Activated CD4-positive, alpha-beta T cell treated with anti-CD3 and anti-CD28 coated beads for 36 hours (primary cell): Measurements from ENCODE around the gene ZSWIM9. TPM values are rescaled to one million over a fixed set of nuclear protein-coding genes. Genes with fewer than 3 reads are reported as not detected.
A peak's percentile ranks its signal among the peaks of the same experiment; 100 is the strongest.

Experiments
- ATAC-seq: fragments of 200-7000 bp; cut with Tn5 transposase; one replicate; pipeline ENCODE4 v1.10.0; 2021; ENCODE audit warnings: mild to moderate bottlenecking, moderate library complexity
- CTCF ChIA-PET: fragments of 350-600 bp; sonication (Branson Sonifier 250); formaldehyde crosslinking; loops from one replicate; lab custom pipeline; 2021; ENCODE audit warnings: antibody characterized with exemption; lab: Charles Lee
- POLR2A ChIA-PET: fragments of 350-600 bp; sonication (Branson Sonifier 250); formaldehyde crosslinking; loops from one replicate; lab custom pipeline; 2021; ENCODE audit warnings: antibody characterized with exemption, inconsistent platforms; lab: Charles Lee
- DNase-seq: peaks from one replicate; pipeline ENCODE4 v3.0.0-alpha.2; 2020
- H3K27ac Mint-ChIP-seq: one replicate; pipeline ENCODE4 v1.8.0; 2021; ENCODE audit warnings: mixed read lengths
- H3K27me3 Mint-ChIP-seq: one replicate; pipeline ENCODE4 v1.8.0; 2021; ENCODE audit warnings: mixed read lengths
- H3K36me3 Mint-ChIP-seq: one replicate; pipeline ENCODE4 v1.8.0; 2021; ENCODE audit warnings: low read depth, mixed read lengths
- H3K4me1 Mint-ChIP-seq: one replicate; pipeline ENCODE4 v1.8.0; 2021; ENCODE audit warnings: mixed read lengths
- H3K4me3 Mint-ChIP-seq: one replicate; pipeline ENCODE4 v1.8.0; 2021; ENCODE audit warnings: mild to moderate bottlenecking, moderate library complexity, mixed read lengths
- H3K9me3 Mint-ChIP-seq: one replicate; pipeline ENCODE4 v1.8.0; 2021; ENCODE audit warnings: low read depth, mixed read lengths
- intact Hi-C, 2 experiments: fragments of 100-400 bp; cut with DNase I in 1 of 2; cut with micrococcal nuclease in 1 of 2; formaldehyde crosslinking; loops; one replicate each; pipeline versions ENCODE4 v1.14.2 to v1.15.1; 2022 to 2024; cut with DNase I, micrococcal nuclease
- total RNA-seq, 2 experiments: library from RNA; stranded (reverse); gene quantifications; one replicate each; pipeline ENCODE4 v1.2.3, GENCODE V29; 2021

The ZSWIM9 gene
- total RNA-seq: 10 to 100 TPM in 1 of 2 experiments, 1 to 10 TPM in 1; 7.4 to 10.9 TPM

- POLR2A ChIA-PET: interaction anchor here (0.6 to 1.4 kb wide), 4 partner anchors 34 to 559 kb away, joined by 3 to 12 read pairs (median 8); partner anchors contain the start of gene PLA2G4C
- Mint-ChIP-seq H3K4me3 (peak within 1 kb of the TSS; percentile 79), H3K27ac (peak within 1 kb of the TSS; percentile 95), H3K4me1 (peaks cover 30% of the 10 kb centered on the region), H3K36me3 (peaks cover 33% of the 10 kb centered on the region), H3K27me3 (no peaks in the 10 kb centered on the region), H3K9me3 (no peaks in the 10 kb centered on the region)
- intact Hi-C loops: loop anchor here (1.0 to 10.0 kb wide), 18 partner anchors 33 to 915 kb away; partner anchors contain the start of genes CARD8 (in 1 of the 2), CYTH2 (in 1 of the 2), DHX34 (in 1 of the 2) and GRWD1 (in 1 of the 2)
- CTCF ChIA-PET: interaction anchor here (0.5 kb wide), 1 partner anchor 86 kb away, joined by 3 read pairs; the partner anchor contains the start of gene CARD8
- ATAC-seq (peak; percentile 90), DNase-seq (peak; percentile 96)
Observed at GRCh38 chr19:48169939-48170803, at the start of gene ZSWIM9, which contains the start of gene LIG1. Gene ZSWIM9 (plus strand): TSS chr19:48170680. CDS start chr19:48171803, 1,123 bp downstream. Gene LIG1 (minus strand): TSS chr19:48170344. CDS start chr19:48165566, 4,778 bp downstream.

GRCh38 chr19:48121066-48121465 lies 49.4 kb upstream of the ZSWIM9 start:
- ChIA-PET CTCF (interaction anchor here (1.3 kb wide), 1 partner anchor 19 kb away, joined by 3 read pairs; no protein-coding TSS in a partner anchor), POLR2A (no interaction called here)
- DNase-seq: no peak
- Mint-ChIP-seq H3K4me1 (peaks cover 24% of the 10 kb centered on the region), H3K4me3 (no peak overlapping the region), H3K27me3 (no peaks in the 10 kb centered on the region), H3K36me3 (peaks cover 59% of the 10 kb centered on the region), H3K27ac (no peak overlapping the region), H3K9me3 (no peaks in the 10 kb centered on the region)
- ATAC-seq: no peak
- intact Hi-C loops: no loop called here

- DNase-seq (peak; percentile 43), ATAC-seq (peak; percentile 51)
- intact Hi-C loops: no loop called here
- ChIA-PET POLR2A (interaction anchor here (1.3 kb wide), 1 partner anchor 12 kb away, joined by 5 read pairs; the partner anchor contains the start of gene PLA2G4C), CTCF (no interaction called here)
- Mint-ChIP-seq H3K4me3 (no peak overlapping the region), H3K4me1 (peaks cover 24% of the 10 kb centered on the region), H3K36me3 (peaks cover 63% of the 10 kb centered on the region), H3K9me3 (no peaks in the 10 kb centered on the region), H3K27me3 (no peaks in the 10 kb centered on the region), H3K27ac (peak overlapping the region; percentile 70)
Observed at GRCh38 chr19:48121909-48122371, 48.5 kb upstream of the ZSWIM9 start.

DNA sequence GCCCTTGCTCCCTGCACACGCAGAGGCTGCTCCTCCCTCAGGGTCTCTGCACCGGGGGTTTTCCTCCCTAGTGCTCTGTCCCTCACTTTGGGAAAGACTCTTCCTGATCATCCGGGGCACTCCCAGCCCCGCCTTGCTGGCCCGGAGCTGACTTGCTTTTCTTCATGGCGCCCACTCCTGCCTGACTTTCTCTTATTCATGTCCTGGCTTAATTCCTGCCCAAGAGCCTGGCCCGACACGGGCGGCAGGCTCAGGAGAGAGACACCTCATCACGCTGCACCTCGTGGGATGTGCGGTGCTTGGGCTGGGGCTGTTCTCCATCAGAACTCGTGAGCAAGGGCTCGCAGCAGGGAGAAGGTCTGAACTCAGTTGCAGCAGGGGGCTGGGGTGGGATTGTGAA lies 48.1 kb upstream of the ZSWIM9 start:
- no peak overlapping the region for H3K4me3 Mint-ChIP-seq
- POLR2A ChIA-PET: interaction anchor here (0.6 to 1.3 kb wide), 2 partner anchors 12 to 39 kb away, joined by 5 read pairs; partner anchors contain the start of gene PLA2G4C
- CTCF ChIA-PET: no interaction called here
- H3K4me1 Mint-ChIP-seq: peaks cover 24% of the 10 kb centered on the region
- intact Hi-C loops: no loop called here
- no peak for ATAC-seq
- H3K27ac Mint-ChIP-seq: peak overlapping the region; percentile 70
- H3K9me3 Mint-ChIP-seq: no peaks in the 10 kb centered on the region
- no peaks in the 10 kb centered on the region for H3K27me3 Mint-ChIP-seq
- peaks cover 66% of the 10 kb centered on the region for H3K36me3 Mint-ChIP-seq
- no peak for DNase-seq

DNA sequence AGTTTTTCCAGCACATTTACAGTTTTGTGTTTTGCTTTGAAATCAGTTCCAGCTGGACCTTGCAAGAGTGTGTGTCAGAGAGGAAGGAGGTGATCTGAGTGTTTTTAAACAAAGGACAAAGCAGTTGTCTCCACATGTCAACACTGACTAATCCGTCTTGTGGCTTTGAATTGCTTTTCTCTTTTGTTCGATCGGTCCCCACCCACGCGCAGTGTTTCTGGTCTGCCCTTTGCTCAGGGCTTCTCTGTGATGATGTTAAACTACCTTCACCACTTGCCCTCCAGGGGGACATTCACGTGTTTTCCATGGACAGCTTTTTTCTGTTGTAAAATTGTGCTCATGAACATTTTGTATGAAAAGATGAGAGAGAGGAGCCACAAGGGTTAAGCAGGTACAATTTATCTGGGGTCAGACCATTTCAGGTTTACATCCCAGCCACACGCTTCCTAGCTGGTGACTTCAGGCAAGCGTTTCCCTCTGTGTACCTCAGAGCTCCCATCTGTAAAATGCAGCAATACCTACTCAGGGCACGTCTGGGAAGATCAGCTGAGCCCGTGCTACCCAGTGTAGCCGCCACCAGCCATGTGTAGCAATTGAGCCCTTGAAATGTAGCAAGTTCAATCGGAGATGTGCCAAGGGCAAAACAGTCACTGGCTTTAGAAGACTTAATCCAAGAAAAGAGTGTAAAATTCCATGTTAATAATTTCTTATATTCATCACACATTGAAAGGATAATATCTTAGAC lies 46.4 kb upstream of the ZSWIM9 start:
- H3K9me3 Mint-ChIP-seq: no peaks in the 10 kb centered on the region
- peaks cover 18% of the 10 kb centered on the region for H3K4me1 Mint-ChIP-seq
- DNase-seq (peak; percentile 79), ATAC-seq (peak; percentile 80)
- POLR2A ChIA-PET: no interaction called here
- intact Hi-C loops: no loop called here
- H3K27ac Mint-ChIP-seq: peak overlapping the region; percentile 42
- no peaks in the 10 kb centered on the region for H3K27me3 Mint-ChIP-seq
- CTCF ChIA-PET: interaction anchor here (0.6 to 1.6 kb wide), 5 partner anchors 16 to 160 kb away, joined by 3 to 5 read pairs (median 4); no protein-coding TSS in a partner anchor
- peaks cover 73% of the 10 kb centered on the region for H3K36me3 Mint-ChIP-seq
- no peak overlapping the region for H3K4me3 Mint-ChIP-seq

DNA sequence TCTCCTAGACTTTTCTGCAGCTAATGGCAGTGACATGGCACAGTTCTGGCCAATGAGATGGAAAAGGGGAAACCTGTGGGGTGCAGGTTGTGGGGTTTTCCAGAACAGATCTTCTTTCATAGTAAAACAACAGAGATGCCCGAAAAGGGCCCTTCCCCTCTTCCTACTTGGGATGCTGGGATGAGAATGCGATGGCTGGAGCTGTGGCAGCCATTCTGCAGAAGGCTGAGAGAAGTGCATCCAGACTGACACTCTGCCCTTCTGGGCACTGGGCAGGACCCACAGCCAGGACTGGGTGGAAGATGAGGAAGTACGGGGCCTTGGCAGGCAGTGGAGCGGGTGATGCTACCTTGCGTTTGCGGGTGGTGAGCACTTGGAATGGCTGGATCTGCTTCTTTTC lies 42.9 kb upstream of the ZSWIM9 start:
- CTCF ChIA-PET: interaction anchor here (0.7 to 1.1 kb wide), 2 partner anchors 20 to 164 kb away, joined by 3 to 4 read pairs; no protein-coding TSS in a partner anchor
- Mint-ChIP-seq H3K4me1 (peaks cover 10% of the 10 kb centered on the region), H3K4me3 (no peak overlapping the region), H3K27me3 (no peaks in the 10 kb centered on the region), H3K36me3 (peaks cover 72% of the 10 kb centered on the region), H3K9me3 (no peaks in the 10 kb centered on the region), H3K27ac (no peak overlapping the region)
- POLR2A ChIA-PET: no interaction called here
- no peak for DNase-seq
- intact Hi-C loops: no loop called here
- no peak for ATAC-seq

DNA sequence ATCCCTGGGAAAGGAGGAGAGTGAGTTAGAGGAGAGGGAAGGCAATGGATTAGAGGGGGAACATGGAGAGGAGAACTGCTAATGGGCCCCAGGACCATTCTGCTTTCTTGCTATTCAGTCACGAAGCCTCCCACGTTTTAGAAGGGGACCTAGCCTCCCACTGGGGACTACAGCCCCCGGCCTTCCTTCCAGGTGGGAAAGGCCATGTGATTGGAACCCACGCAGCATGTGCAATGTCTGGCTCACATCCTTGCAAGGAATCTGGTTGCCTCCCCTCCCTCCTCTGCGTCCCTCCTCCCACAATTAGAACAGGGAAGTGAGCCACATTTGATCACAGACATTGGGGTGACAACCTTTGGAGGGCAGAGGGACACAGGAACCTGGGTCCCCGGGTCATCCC lies 37.4 kb upstream of the ZSWIM9 start:
- Mint-ChIP-seq H3K9me3 (no peaks in the 10 kb centered on the region), H3K4me1 (no peaks in the 10 kb centered on the region), H3K4me3 (no peak overlapping the region), H3K27ac (no peak overlapping the region), H3K36me3 (peaks cover 50% of the 10 kb centered on the region), H3K27me3 (no peaks in the 10 kb centered on the region)
- intact Hi-C loops: no loop called here
- ChIA-PET CTCF (no interaction called here), POLR2A (no interaction called here)
- DNase-seq: no peak
- ATAC-seq: no peak

- Mint-ChIP-seq H3K27me3 (no peaks in the 10 kb centered on the region), H3K36me3 (peaks cover 45% of the 10 kb centered on the region), H3K4me3 (no peak overlapping the region), H3K9me3 (no peaks in the 10 kb centered on the region), H3K4me1 (no peaks in the 10 kb centered on the region), H3K27ac (no peak overlapping the region)
- ChIA-PET CTCF (no interaction called here), POLR2A (no interaction called here)
- intact Hi-C loops: no loop called here
- peak; percentile 74 for ATAC-seq
- DNase-seq: peak; percentile 66
Observed at GRCh38 chr19:48135411-48135810, 35.1 kb upstream of the ZSWIM9 start.

GRCh38 chr19:48136547-48136946 lies 33.9 kb upstream of the ZSWIM9 start:
- ChIA-PET POLR2A (no interaction called here), CTCF (interaction anchor here (0.7 to 1.2 kb wide), 3 partner anchors 35 to 501 kb away, joined by 3 to 4 read pairs (median 3); no protein-coding TSS in a partner anchor)
- no peaks in the 10 kb centered on the region for H3K9me3 Mint-ChIP-seq
- H3K36me3 Mint-ChIP-seq: peaks cover 39% of the 10 kb centered on the region
- no peaks in the 10 kb centered on the region for H3K4me1 Mint-ChIP-seq
- H3K4me3 Mint-ChIP-seq: no peak overlapping the region
- H3K27ac Mint-ChIP-seq: no peak overlapping the region
- ATAC-seq (no peak), DNase-seq (no peak)
- intact Hi-C loops: no loop called here
- no peaks in the 10 kb centered on the region for H3K27me3 Mint-ChIP-seq

DNA sequence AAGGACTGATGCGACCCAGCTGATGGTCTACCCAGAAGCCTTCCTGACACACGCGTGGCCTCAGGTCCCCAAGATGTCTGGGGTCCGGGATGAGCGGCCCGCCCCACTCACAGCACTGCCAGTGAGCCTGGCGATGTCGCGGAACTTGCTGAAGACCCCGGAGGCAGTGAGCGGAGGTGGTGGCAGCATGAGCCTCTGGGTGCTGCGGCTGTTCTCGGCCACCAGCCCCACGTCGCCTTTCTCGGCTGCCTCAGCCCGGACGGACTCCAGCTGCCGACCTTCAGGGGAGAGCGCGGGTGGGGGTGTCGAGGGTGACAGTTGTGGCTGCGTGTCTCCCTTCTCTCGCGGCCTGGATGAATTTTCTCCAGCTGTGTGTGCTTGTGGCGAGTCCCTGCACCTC lies 33.1 kb upstream of the ZSWIM9 start:
- H3K36me3 Mint-ChIP-seq: peaks cover 33% of the 10 kb centered on the region
- ATAC-seq: no peak
- ChIA-PET POLR2A (no interaction called here), CTCF (interaction anchor here (0.7 to 1.2 kb wide), 3 partner anchors 28 to 502 kb away, joined by 3 read pairs; no protein-coding TSS in a partner anchor)
- H3K4me3 Mint-ChIP-seq: no peak overlapping the region
- H3K4me1 Mint-ChIP-seq: no peaks in the 10 kb centered on the region
- H3K27ac Mint-ChIP-seq: no peak overlapping the region
- no peaks in the 10 kb centered on the region for H3K9me3 Mint-ChIP-seq
- intact Hi-C loops: no loop called here
- DNase-seq: no peak
- no peaks in the 10 kb centered on the region for H3K27me3 Mint-ChIP-seq

- intact Hi-C loops: no loop called here
- ChIA-PET POLR2A (no interaction called here), CTCF (no interaction called here)
- DNase-seq: no peak
- Mint-ChIP-seq H3K27ac (no peak overlapping the region), H3K27me3 (no peaks in the 10 kb centered on the region), H3K4me3 (no peak overlapping the region), H3K4me1 (no peaks in the 10 kb centered on the region), H3K9me3 (no peaks in the 10 kb centered on the region), H3K36me3 (peaks cover 41% of the 10 kb centered on the region)
- ATAC-seq: no peak
Observed at GRCh38 chr19:48139053-48139452, 31.4 kb upstream of the ZSWIM9 start.
